ENCODE data around the gene STEAP3.
A peak's percentile ranks its signal among the peaks of the same experiment; 100 is the strongest.

The STEAP3 gene

GRCh38 chr2:119232666-119232993, 9.0 kb downstream of the STEAP3 start:
- TF ChIP-seq EZH2phosphoT487 (IDR thresholded peaks at IDR 0.05; ENCODE audit: low read length), result no peak
- TF ChIP-seq EZH2 (optimal IDR thresholded peaks at IDR 0.05; ENCODE audit: low read depth, low read length), result no peak
- no peak for TF ChIP-seq CTCF (IDR thresholded peaks at IDR 0.05; ENCODE audit: low read length)
- no peaks in the 10 kb centered on the region for H3K79me2 ChIP-seq (ENCODE audit: low read length)
- no peaks in the 10 kb centered on the region for H3K27me3 ChIP-seq (replicated peaks; ENCODE audit: insufficient read depth, low read length)
- H3K4me2 ChIP-seq (ENCODE audit: low read depth, low read length), result no peak overlapping the region
- H3K4me1 ChIP-seq (ENCODE audit: low read length), result no peaks in the 10 kb centered on the region
- H4K20me1 ChIP-seq (ENCODE audit: insufficient read depth, low read length), result no peaks in the 10 kb centered on the region
- H3F3A ChIP-seq (ENCODE audit: insufficient read depth, low read length), result no peaks in the 10 kb centered on the region
- H3K4me3 ChIP-seq (ENCODE audit: low read length), result no peak overlapping the region
- no peak overlapping the region for H2AFZ ChIP-seq (ENCODE audit: low read length)
- no peak overlapping the region for H3K9ac ChIP-seq (ENCODE audit: low read length)
- H3K9me3 ChIP-seq (replicated peaks; ENCODE audit: insufficient read depth, low read length), result no peaks in the 10 kb centered on the region
- no peak for DNase-seq
- no peak overlapping the region for H3K27ac ChIP-seq (ENCODE audit: low read length)
- H3K9me2 ChIP-seq (replicated peaks; ENCODE audit: insufficient read depth, low read length), result no peaks in the 10 kb centered on the region
- H3K36me3 ChIP-seq (replicated peaks; ENCODE audit: insufficient read depth, low read length), result no peaks in the 10 kb centered on the region

- Histone ChIP-seq H4K20me1 (ENCODE audit: insufficient read depth, low read length) (no peaks in the 10 kb centered on the region), H3K9ac (ENCODE audit: low read length) (no peak overlapping the region), H3K9me2 (replicated peaks; ENCODE audit: insufficient read depth, low read length) (no peaks in the 10 kb centered on the region), H3K27me3 (replicated peaks; ENCODE audit: insufficient read depth, low read length) (no peaks in the 10 kb centered on the region), H3K79me2 (ENCODE audit: low read length) (no peaks in the 10 kb centered on the region), H3K36me3 (replicated peaks; ENCODE audit: insufficient read depth, low read length) (no peaks in the 10 kb centered on the region), H3F3A (ENCODE audit: insufficient read depth, low read length) (no peaks in the 10 kb centered on the region), H3K9me3 (replicated peaks; ENCODE audit: insufficient read depth, low read length) (no peaks in the 10 kb centered on the region), H3K4me3 (ENCODE audit: low read length) (no peak overlapping the region), H2AFZ (ENCODE audit: low read length) (no peak overlapping the region), H3K4me2 (ENCODE audit: low read depth, low read length) (no peak overlapping the region), H3K4me1 (ENCODE audit: low read length) (no peaks in the 10 kb centered on the region), H3K27ac (ENCODE audit: low read length) (no peak overlapping the region)
- TF ChIP-seq EZH2 (optimal IDR thresholded peaks at IDR 0.05; ENCODE audit: low read depth, low read length), result no peak
- no peak for TF ChIP-seq CTCF (IDR thresholded peaks at IDR 0.05; ENCODE audit: low read length)
- TF ChIP-seq EZH2phosphoT487 (IDR thresholded peaks at IDR 0.05; ENCODE audit: low read length), result no peak
- no peak for DNase-seq
These were observed 9.8 kb downstream of the STEAP3 start for GRCh38 chr2:119233326-119234020.

- Histone ChIP-seq H3F3A (ENCODE audit: insufficient read depth, low read length) (no peaks in the 10 kb centered on the region), H4K20me1 (ENCODE audit: insufficient read depth, low read length) (no peaks in the 10 kb centered on the region), H3K9me2 (replicated peaks; ENCODE audit: insufficient read depth, low read length) (no peaks in the 10 kb centered on the region), H3K9me3 (replicated peaks; ENCODE audit: insufficient read depth, low read length) (no peaks in the 10 kb centered on the region), H3K27me3 (replicated peaks; ENCODE audit: insufficient read depth, low read length) (no peaks in the 10 kb centered on the region), H3K4me2 (ENCODE audit: low read depth, low read length) (no peak overlapping the region), H3K9ac (ENCODE audit: low read length) (no peak overlapping the region), H3K79me2 (ENCODE audit: low read length) (no peaks in the 10 kb centered on the region), H3K4me1 (ENCODE audit: low read length) (no peaks in the 10 kb centered on the region), H3K4me3 (ENCODE audit: low read length) (no peak overlapping the region), H3K36me3 (replicated peaks; ENCODE audit: insufficient read depth, low read length) (no peaks in the 10 kb centered on the region), H2AFZ (ENCODE audit: low read length) (no peak overlapping the region), H3K27ac (ENCODE audit: low read length) (no peak overlapping the region)
- no peak for TF ChIP-seq EZH2phosphoT487 (IDR thresholded peaks at IDR 0.05; ENCODE audit: low read length)
- TF ChIP-seq CTCF (IDR thresholded peaks at IDR 0.05; ENCODE audit: low read length), result peak; percentile 32
- no peak for DNase-seq
These were observed 10.7 kb downstream of the STEAP3 start for GRCh38 chr2:119234021-119235019.
